NCI-H128 (cell line): ENCODE data around the gene ASB6.
"Not testable (repeated sequence)": the region's sequence is repeated elsewhere in the genome, so short reads cannot be mapped to it uniquely, and the experiment has no call there.

Experiments
- DNase-seq: peaks from one replicate; lab custom pipeline; 2025; ENCODE audit not compliant: unreplicated experiment; lab: John Stamatoyannopoulos, UW

Gene ASB6

DNA sequence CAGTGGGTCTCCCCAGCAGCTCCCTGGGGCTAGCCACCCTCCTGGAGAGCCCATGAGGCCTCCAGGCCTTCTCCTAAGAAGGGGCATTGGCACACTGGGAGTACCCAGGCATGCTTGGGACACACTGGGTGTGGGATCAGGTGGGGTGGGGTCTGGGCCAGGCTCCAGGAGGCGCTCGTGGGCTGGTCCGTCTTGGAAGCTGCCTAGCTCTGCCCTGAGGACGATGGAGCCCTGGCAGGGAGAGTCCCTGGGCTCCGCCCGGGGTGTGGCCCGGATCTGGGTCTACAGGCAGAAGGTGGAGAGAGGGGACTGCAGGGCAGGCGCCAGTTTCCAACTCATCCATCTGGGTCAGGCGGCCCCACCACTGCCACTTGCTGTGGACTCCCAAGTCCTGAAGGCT, 25.9 kb upstream of the ASB6 start:
- DNase-seq, result no peak

- DNase-seq, result no peak
Measured at GRCh38 chr9:129667378-129667777, 25.4 kb upstream of the ASB6 start.

- DNase-seq, result no peak
Measured at GRCh38 chr9:129666575-129666974, 24.6 kb upstream of the ASB6 start.

DNA sequence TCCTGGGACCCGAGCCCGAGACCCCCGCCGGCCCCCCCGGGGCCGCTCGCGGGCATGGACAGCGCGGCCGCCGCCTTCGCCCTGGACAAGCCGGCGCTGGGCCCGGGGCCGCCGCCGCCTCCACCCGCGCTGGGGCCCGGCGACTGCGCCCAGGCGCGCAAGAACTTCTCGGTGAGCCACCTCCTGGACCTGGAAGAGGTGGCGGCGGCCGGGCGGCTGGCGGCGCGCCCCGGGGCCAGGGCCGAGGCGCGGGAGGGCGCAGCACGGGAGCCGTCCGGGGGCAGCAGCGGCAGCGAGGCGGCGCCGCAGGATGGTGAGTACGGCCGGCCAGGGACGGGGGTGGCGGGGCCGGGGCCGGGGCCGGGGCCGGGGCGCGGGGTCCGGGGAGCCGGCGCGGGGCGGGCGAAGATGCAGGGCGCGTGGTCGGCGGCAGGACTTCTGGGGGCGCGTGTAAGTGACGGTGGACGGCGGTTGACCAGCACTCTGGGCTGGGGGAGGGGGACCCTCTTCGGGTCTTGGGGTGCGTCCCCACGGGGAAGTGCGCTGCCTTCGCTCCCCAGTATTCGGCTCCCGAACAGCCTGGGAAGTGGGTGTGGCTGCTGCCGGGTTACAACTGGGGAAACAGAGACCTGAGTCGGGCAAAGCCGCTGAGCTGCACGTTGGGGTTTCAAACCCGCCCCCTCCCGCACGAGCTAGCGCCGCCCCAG, 24.0 kb upstream of the ASB6 start:
- DNase-seq, result no peak

- no peak for DNase-seq
Measured at GRCh38 chr9:129665389-129665775, 23.4 kb upstream of the ASB6 start, which contains the start of gene PRRX2. PRRX2 (plus strand) TSS chr9:129665647; CDS start chr9:129665868, 221 bp downstream.

- no peak for DNase-seq
Measured at GRCh38 chr9:129664746-129665388, 22.9 kb upstream of the ASB6 start.

GRCh38 chr9:129662239-129662638, 20.3 kb upstream of the ASB6 start:
- not testable (repeated sequence) for DNase-seq

- DNase-seq, result no peak
Measured at GRCh38 chr9:129661029-129661428, 19.1 kb upstream of the ASB6 start.

DNA sequence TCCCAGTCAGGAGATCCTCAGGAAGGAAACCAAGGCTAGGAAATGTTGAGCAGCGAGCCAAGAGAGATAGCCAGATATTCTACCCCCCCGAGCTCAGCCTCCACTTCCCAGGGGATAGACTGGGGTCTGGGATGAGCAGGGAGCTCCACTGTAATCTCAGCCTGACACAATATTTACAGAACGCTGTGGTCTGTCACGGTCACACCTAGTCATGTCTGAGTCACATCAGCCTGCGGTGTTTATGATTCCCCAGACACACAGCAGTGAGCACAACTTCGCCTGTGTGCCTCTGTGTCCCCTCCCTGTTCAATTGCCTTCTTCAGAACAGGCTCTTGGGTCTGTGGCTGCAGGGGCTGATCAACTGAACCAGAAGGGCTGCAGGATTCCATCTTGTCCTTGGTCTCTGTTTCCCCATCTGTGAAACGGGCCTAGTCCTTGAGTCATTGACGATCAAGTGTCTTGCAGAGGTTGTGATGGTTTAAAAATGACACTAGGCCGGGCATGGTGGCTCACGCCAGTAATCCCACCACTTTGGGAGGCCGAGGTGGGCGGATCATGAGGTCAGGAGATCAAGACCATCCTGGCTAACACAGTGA, 14.9 kb upstream of the ASB6 start:
- no peak for DNase-seq

DNA sequence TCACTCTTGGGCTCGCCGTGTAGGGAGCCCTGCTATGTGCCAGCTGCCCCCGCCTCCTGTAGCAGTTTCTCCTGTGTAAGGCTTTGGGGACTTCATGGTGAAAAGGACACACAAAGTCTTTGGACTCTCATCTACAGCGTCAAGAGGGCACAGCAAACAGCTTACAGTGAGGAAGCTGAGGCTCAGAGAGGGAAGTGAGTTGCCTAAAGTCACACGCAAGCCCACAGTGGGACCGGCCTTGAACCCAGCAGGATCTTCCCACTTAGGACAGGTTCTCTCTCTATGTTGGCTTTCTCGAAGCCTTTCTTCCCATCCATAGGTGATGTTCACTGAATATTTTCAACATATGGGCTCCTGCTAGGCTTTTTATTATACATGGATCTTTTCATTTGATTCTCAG, 13.7 kb upstream of the ASB6 start:
- DNase-seq, result no peak

DNA sequence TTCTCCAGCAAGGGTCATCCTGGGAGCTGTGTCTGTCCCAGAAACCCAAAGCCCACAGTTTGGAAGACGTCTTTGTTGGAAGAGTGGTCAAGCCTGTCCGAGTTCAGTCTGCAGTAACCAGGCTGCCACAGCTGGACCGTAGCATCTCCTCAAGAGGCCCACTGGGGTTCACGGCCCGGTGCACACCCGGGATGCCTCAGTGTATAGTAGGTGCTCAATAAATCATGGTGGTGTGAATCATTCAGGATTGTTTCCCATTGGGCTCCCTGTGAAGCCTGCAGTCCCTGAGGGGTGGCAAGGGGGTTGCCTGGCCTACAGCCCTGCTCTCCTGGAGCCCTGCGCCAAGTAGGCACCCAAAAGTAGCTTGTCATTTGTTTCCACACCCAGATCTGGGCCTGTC, 13.2 kb upstream of the ASB6 start:
- no peak for DNase-seq

GRCh38 chr9:129654554-129655040, 12.6 kb upstream of the ASB6 start:
- no peak for DNase-seq

DNA sequence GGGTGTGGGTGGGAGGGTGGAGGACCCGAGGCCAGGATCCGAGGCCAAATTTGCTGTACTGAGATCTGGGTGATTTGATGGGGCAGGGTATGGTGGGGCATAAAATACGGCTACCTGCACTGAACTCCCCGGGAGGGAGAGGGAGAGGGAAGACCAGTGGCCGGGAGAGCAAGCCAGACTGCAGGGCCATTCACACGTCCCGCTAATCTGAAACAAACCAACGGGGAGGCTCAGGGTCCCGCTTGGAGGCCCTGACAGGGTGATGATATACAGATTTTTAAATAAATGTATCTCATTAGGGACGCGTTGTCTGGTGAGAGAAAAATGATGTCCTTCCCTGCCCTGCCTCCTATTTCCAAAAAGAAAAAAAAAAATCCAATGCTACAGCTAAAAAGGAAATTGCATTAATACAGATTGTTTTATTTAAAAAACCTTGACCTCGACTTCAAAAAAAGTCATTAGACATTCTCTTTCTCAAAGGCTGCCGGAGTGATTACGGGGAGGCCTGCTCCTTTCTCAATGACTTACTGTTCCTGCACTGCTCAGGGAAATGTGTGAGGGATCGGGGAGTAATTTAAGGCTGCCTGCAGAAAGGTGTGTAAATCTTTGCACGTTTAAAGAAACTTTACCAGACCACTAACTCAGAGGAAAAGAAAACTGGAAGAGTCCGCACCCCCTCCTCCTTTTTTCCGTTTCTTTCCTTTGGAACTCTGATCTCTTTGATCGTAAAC, 12.0 kb upstream of the ASB6 start:
- no peak for DNase-seq

- DNase-seq, result no peak
Measured at GRCh38 chr9:129650680-129651235, 8.8 kb upstream of the ASB6 start.

DNA sequence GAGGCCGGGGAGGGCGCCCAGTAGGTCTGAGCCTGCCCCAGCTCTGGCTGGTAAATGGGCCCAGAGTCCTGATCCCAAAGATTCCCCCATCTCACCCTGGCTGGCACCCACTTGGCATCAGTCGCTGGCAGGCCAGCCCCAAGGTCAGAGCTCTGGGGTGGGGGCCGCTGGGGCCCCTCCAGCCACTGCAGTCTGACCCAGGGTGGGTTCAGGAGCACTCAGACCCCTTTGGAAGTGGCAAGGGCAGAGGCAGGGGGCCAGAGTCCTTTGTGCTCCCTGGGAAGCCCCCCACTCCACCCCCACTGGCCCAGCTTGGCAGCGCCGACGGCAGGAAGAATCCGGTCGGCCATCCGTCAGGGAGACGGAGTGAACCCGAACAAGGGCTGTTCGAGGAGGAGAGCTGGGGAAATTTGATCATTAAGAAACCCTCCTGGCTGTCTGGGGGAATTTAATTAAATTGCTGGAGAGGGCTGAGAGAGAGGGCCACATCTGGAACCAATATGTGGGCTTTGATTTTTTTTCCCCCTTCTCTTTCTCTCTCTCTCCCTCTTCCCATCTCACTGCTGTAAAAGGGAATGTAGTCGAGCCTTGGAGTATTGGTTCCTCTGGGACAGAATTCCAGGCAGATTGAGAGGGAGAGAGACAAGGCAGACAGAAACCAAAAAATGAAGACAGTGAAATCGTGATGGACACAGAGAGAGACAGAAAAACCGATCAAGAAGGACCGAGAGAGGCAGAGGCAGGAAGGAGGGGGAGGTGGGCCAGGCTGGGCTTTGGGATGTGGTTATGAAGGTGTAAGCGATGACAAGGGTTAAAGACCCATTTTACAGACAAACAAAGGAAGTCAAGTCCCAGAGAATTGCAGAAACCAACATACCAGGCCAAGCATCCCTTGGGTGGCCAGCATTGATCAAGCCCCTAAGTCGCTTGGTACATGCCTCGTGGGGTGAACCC, 8.1 kb upstream of the ASB6 start:
- DNase-seq, result no peak

- no peak for DNase-seq
Measured at GRCh38 chr9:129648764-129649115, 6.8 kb upstream of the ASB6 start.

DNA sequence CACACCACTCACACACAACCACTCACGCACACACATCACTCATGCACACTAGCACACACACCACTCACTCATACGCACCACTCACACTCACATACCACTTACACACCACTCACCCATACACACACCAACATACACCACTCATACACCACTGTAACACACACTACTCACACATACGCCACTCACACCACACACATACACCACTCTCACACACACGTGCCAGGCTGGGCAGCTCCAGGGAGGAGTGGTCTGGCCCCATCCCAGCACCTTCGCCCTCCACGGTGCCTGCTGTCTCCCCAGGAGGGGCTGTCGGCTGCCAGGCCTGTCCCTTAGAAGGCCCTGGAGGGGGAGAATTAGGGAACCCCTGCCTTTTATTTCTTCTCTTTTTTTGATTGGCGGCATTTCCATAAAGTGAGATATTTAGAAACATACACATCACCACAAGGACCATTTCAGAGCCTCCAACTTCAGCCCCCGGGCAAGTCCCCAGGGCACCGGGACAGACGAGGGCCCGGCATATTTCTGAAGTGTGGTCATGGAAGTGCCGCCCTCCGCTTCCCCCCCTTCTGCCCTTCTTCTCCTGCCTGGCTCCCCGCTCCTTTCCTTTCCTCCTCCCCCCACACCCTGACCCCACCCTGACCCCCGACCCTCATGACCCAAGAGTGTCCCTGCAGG, 6.3 kb upstream of the ASB6 start:
- no peak for DNase-seq

- DNase-seq, result no peak
Measured at GRCh38 chr9:129647635-129648034, 5.7 kb upstream of the ASB6 start.

DNA sequence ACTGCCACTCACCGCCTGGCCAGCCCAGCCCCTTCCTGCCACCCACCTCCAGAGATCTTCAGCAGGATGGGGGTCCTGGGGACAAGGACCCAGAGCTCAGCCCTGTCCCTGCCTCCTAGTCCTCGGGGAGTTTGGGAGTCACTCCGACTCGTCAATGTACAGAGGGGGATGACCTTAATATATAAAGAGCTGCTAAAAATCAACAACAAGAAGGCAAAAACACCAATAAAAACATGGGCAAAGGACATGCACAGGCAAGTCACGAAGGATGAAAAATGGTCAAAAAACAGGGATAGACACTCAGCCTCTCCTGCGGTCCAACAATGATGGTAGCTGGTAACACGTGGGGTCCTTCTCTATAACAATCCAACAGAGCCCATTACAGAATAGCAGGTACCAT, 4.7 kb upstream of the ASB6 start:
- DNase-seq, result no peak

DNA sequence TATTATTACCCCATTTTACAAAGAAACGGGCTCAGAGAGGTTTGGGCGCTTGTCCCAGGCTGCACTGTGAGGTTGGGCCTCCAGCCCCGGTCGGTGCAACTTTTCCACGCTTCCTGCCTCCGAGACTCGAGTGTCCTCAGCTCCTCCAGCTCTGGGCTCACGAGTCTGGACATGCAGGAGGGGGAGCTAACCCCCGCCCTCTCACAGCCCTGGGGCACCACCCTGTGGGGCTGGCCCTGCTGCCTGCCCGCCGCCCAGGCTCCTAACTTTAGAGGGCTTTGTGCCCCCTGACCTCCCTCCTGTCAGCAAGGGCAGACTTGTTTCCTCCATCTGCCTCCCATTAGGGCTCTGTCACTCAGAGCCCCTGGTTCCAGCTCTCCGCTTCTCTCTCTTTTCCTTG, 4.3 kb upstream of the ASB6 start:
- no peak for DNase-seq
